HCT116 (cell line): ENCODE results near the gene LTBP1. TPM values are rescaled to one million over a fixed set of nuclear protein-coding genes. Genes with fewer than 3 reads are reported as not detected.

Source experiments
- ATAC-seq: fragments of 200-7000 bp; cut with Tn5 transposase; 2 replicates; pipeline ENCODE4 v1.9.1; 2020; ENCODE audit warnings: mild to moderate bottlenecking, moderate library complexity
- BruUV-seq: library from RNA; stranded (reverse); fragments of 400-500 nt; replicated peaks from 2 replicates; lab custom pipeline; 2021; lab: Mats Ljungman, UMichigan
- CTCF ChIA-PET: fragments of 300-600 bp; sonication (Branson Sonifier 250); formaldehyde crosslinking; loops from one replicate; lab custom pipeline; 2021; ENCODE audit warnings: antibody characterized with exemption; lab: Charles Lee
- POLR2A ChIA-PET: fragments of 300-600, 350-600 bp; sonication (Branson Sonifier 250); formaldehyde crosslinking; loops from one replicate; lab custom pipeline; 2021; ENCODE audit warnings: antibody characterized with exemption; lab: Charles Lee
- RAD21 ChIA-PET, 2 experiments: fragments of 300-600 bp; sonication (Branson Sonifier 250); formaldehyde crosslinking; loops; one replicate each; lab custom pipeline; 2023; ENCODE audit warnings: low total read pairs in 2 of 2; ENCODE audit not compliant: uncharacterized antibody in 2 of 2, unreplicated experiment in 2 of 2, low non-redundant PET in 1 of 2; lab: Charles Lee
- DNase-seq: peaks from one replicate; pipeline ENCODE4 v3.0.0-alpha.2; 2010; ENCODE audit warnings: low read depth, low spot score
- H2AFZ ChIP-seq: fragments of 200-600 bp; shearing (Covaris generic), sonication (generic); 2 replicates; pipeline ENCODE4 v1.6.1; 2017; ENCODE audit warnings: low read depth, mixed run types, mixed read lengths, antibody characterized with exemption, low read length; ENCODE audit not compliant: poor library complexity, severe bottlenecking
- H3K27ac ChIP-seq: 2 replicates; pipeline ENCODE4 v1.5.1; 2012; ENCODE audit warnings: low read depth, low read length
- H3K27me3 ChIP-seq: fragments of 200-600 bp; sonication (generic); 2 replicates; pipeline ENCODE4 v1.6.1; 2016; ENCODE audit warnings: mixed run types, low read length, mixed read lengths; ENCODE audit not compliant: insufficient read depth
- H3K36me3 ChIP-seq, 2 experiments: fragments of 200-500 bp in 1 of 2; fragments of 200-600 bp in 1 of 2; sonication (Bioruptor generic) in 1 of 2; sonication (generic) in 1 of 2; 2 replicates each; pipeline versions ENCODE4 v1.5.1 to v1.6.1; 2014 to 2016; ENCODE audit warnings: low read length in 2 of 2, inconsistent platforms in 1 of 2, mixed read lengths in 1 of 2, mixed run types in 1 of 2; ENCODE audit not compliant: insufficient read depth in 2 of 2, control insufficient read depth in 1 of 2
- H3K4me1 ChIP-seq, 2 experiments: fragments of 200-600 bp in 1 of 2; sonication (generic) in 1 of 2; 2 replicates each; pipeline versions ENCODE4 v1.5.1 to v1.6.1; 2012 to 2017; ENCODE audit warnings: low read length in 2 of 2, inconsistent platforms in 1 of 2, mild to moderate bottlenecking in 1 of 2, mixed read lengths in 1 of 2, mixed run types in 1 of 2, moderate library complexity in 1 of 2; ENCODE audit not compliant: insufficient read depth in 2 of 2, control insufficient read depth in 1 of 2
- H3K4me2 ChIP-seq: fragments of 200-600 bp; sonication (generic); 2 replicates; pipeline ENCODE4 v1.6.1; 2017; ENCODE audit warnings: mixed run types, low read length, mixed read lengths
- H3K4me3 ChIP-seq, 2 experiments: fragments of 200-600 bp in 1 of 2; sonication (generic) in 1 of 2; replicated peaks in 1 of 2; 2 replicates each; pipeline ENCODE4 v1.5.1; 2011 to 2016; ENCODE audit warnings: low read length in 2 of 2, control low read depth in 1 of 2, low read depth in 1 of 2, mild to moderate bottlenecking in 1 of 2, mixed read lengths in 1 of 2, mixed run types in 1 of 2
- H3K79me2 ChIP-seq: fragments of 200-600 bp; sonication (generic); 2 replicates; pipeline ENCODE4 v1.6.1; 2017; ENCODE audit warnings: mild to moderate bottlenecking, mixed run types, low read length, moderate library complexity, mixed read lengths; ENCODE audit not compliant: insufficient read depth
- H3K9ac ChIP-seq: fragments of 200-600 bp; sonication (generic); 2 replicates; pipeline ENCODE4 v1.6.1; 2016; ENCODE audit warnings: low read length, mixed read lengths
- H3K9me2 ChIP-seq: fragments of 200-600 bp; sonication (generic), shearing (Covaris generic); 2 replicates; pipeline ENCODE4 v1.6.1; 2017; ENCODE audit warnings: mixed run types, mild to moderate bottlenecking, moderate library complexity; ENCODE audit not compliant: insufficient read depth
- H3K9me3 ChIP-seq, 2 experiments: fragments of 200-500 bp in 1 of 2; fragments of 200-600 bp in 1 of 2; sonication (Bioruptor generic) in 1 of 2; sonication (generic) in 1 of 2; 2 replicates each; pipeline ENCODE4 v1.6.1; 2014 to 2017; ENCODE audit warnings: low read length in 2 of 2, mixed read lengths in 2 of 2, inconsistent platforms in 1 of 2, low read depth in 1 of 2, mild to moderate bottlenecking in 1 of 2, mixed run types in 1 of 2, moderate library complexity in 1 of 2; ENCODE audit not compliant: control insufficient read depth in 1 of 2, insufficient read depth in 1 of 2
- H4K20me1 ChIP-seq: fragments of 200-600 bp; sonication (generic), shearing (Covaris generic); 2 replicates; pipeline ENCODE4 v1.6.1; 2017; ENCODE audit warnings: mixed run types, mild to moderate bottlenecking, moderate library complexity; ENCODE audit not compliant: insufficient read depth
- CEBPB ChIP-seq: IDR thresholded peaks from 2 replicates; pipeline ENCODE4 v1.6.1; 2012; ENCODE audit warnings: low read depth
- EGR1 ChIP-seq: IDR thresholded peaks from 2 replicates; pipeline ENCODE4 v1.6.1; 2012; ENCODE audit warnings: low read depth
- ELF1 ChIP-seq: IDR thresholded peaks from 2 replicates; pipeline ENCODE4 v1.6.1; 2012; ENCODE audit warnings: low read depth, borderline replicate concordance
- EZH2 ChIP-seq: fragments of 200-600 bp; sonication (generic); IDR thresholded peaks from 2 replicates; pipeline ENCODE4 v1.6.1; 2017; ENCODE audit warnings: antibody characterized with exemption, mixed run types
- MAX ChIP-seq: IDR thresholded peaks from 2 replicates; pipeline ENCODE4 v1.6.1; 2012
- POLR2A ChIP-seq: IDR thresholded peaks from 2 replicates; pipeline ENCODE4 v1.7.0; 2011; ENCODE audit warnings: borderline replicate concordance; ENCODE audit not compliant: insufficient read depth, insufficient read length; ENCODE audit errors: extremely low read depth
- POLR2AphosphoS5 ChIP-seq: IDR thresholded peaks from 2 replicates; pipeline ENCODE4 v1.6.1; 2011; ENCODE audit warnings: mild to moderate bottlenecking, low read depth, low read length, moderate library complexity
- REST ChIP-seq: IDR thresholded peaks from 2 replicates; pipeline ENCODE4 v1.6.1; 2012; ENCODE audit warnings: low read depth
- SIN3A ChIP-seq: IDR thresholded peaks from 2 replicates; pipeline ENCODE4 v1.6.1; 2012; ENCODE audit warnings: low read depth
- SP1 ChIP-seq: IDR thresholded peaks from 2 replicates; pipeline ENCODE4 v1.6.1; 2012; ENCODE audit warnings: low read depth
- SRF ChIP-seq: IDR thresholded peaks from 2 replicates; pipeline ENCODE4 v1.6.1; 2012; ENCODE audit warnings: low read depth
- TCF7L2 ChIP-seq: IDR thresholded peaks from 2 replicates; pipeline ENCODE4 v1.7.0; 2011; ENCODE audit warnings: borderline replicate concordance, inconsistent platforms; ENCODE audit not compliant: insufficient read depth, insufficient read length; ENCODE audit errors: extremely low read depth
- YY1 ChIP-seq: IDR thresholded peaks from 2 replicates; pipeline ENCODE4 v1.6.1; 2011; ENCODE audit warnings: low read length, low read depth, moderate library complexity, mild to moderate bottlenecking; ENCODE audit not compliant: insufficient replicate concordance; ENCODE audit errors: extremely low read depth
- intact Hi-C: fragments of 100-400 bp; cut with micrococcal nuclease; formaldehyde crosslinking; loops from 2 replicates; pipeline ENCODE4 v1.10.0; 2022
- total RNA-seq: library from RNA; stranded (reverse); gene quantifications from one replicate; pipeline ENCODE4 v1.2.1, GENCODE V29; 2021; ENCODE audit not compliant: unreplicated experiment
- TF ChIP-seq, protein P1 (sequence below): IDR thresholded peaks from 2 replicates; pipeline ENCODE4 v1.6.1; 2012
- TF ChIP-seq, protein P2 (sequence below), 3 experiments: fragments of 200-600 bp in 1 of 3; sonication (generic) in 1 of 3; IDR thresholded peaks in 2 of 3; conservative IDR thresholded peaks in 1 of 3; 2 replicates each; pipeline ENCODE4 v1.5.1; 2012 to 2017; ENCODE audit warnings: low read depth in 2 of 3, low read length in 2 of 3, antibody characterized with exemption in 1 of 3, borderline replicate concordance in 1 of 3, control low read depth in 1 of 3, mild to moderate bottlenecking in 1 of 3, mixed read lengths in 1 of 3, mixed run types in 1 of 3, moderate library complexity in 1 of 3; ENCODE audit not compliant: insufficient read depth in 1 of 3

Gene LTBP1
- total RNA-seq, 1 experiment from 2014 or later, result 5.1 TPM

DNA sequence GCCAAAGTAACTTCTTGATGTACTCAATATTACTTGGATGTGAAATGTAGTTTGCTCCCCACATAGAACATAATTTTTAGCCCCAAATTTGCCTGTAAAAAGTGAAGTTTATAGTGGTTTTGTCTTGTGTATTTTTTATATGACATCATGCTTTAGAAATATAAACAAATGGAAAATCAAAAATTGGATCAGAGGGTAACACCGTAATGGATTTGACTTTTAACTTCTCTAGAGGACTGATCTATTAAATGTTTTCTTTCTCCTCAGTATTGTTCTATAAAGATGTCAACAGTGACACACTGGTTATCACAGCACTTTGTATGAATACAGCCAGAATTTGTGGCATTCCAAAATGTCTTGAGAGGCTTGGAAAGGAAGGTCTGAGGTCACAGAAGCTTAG lies 484.1 kb downstream of the LTBP1 start:
- H3K9me2 ChIP-seq, result no peaks in the 10 kb centered on the region
- no peak overlapping the region for H2AFZ ChIP-seq
- H3K27ac ChIP-seq, result no peak overlapping the region
- H3K9me3 ChIP-seq, result no peaks in the 10 kb centered on the region
- H3K36me3 ChIP-seq, result no peaks in the 10 kb centered on the region
- ATAC-seq (no peak), DNase-seq (no peak)
- no peaks in the 10 kb centered on the region for H3K79me2 ChIP-seq
- ChIA-PET POLR2A (no interaction called here), RAD21 (interaction anchor here in 1 of 2 experiments (0.5 kb wide), 1 partner anchor 35 kb away, joined by 4 read pairs; no protein-coding TSS in a partner anchor), CTCF (interaction anchor here (2.3 to 2.6 kb wide), 2 partner anchors 11 to 35 kb away, joined by 4 to 8 read pairs; no protein-coding TSS in a partner anchor)
- no peak overlapping the region for H3K4me3 ChIP-seq
- H3K9ac ChIP-seq, result no peak overlapping the region
- TF ChIP-seq TCF7L2 (no peak), SP1 (no peak), YY1 (no peak), ELF1 (no peak)
- BruUV-seq, result no TSS peak
- H3K27me3 ChIP-seq, result no peaks in the 10 kb centered on the region
- intact Hi-C loops, result no loop called here
- H3K4me2 ChIP-seq, result no peak overlapping the region
- H4K20me1 ChIP-seq, result no peaks in the 10 kb centered on the region
- H3K4me1 ChIP-seq, result peaks cover 0 to 14% of the 10 kb centered on the region in 2 experiments; a peak in 1 of 4 replicates

DNA sequence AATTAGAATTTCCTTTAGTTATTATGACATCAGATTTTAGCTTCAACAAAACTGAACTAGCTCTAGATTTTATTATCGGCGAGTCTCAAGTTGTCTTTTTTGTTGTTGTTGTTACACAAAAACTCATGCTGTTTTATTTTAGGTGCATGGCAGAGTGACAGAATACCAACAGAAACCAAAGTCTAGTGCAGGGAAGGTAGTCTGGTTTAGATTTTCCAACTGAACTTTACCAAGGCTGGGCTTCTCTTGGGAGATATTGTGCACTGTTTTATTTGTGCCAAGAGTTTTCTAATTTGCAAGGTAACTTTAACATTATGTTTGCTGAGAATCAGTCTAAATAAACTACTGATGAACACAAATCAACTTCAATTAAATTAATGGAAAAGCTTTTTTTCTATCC lies 486.1 kb downstream of the LTBP1 start:
- DNase-seq (no peak), ATAC-seq (no peak)
- Histone ChIP-seq H3K27ac (no peak overlapping the region), H4K20me1 (no peaks in the 10 kb centered on the region), H2AFZ (no peak overlapping the region), H3K4me1 (no peaks in the 10 kb centered on the region), H3K79me2 (no peaks in the 10 kb centered on the region), H3K4me3 (no peak overlapping the region), H3K9me2 (no peaks in the 10 kb centered on the region), H3K9ac (no peak overlapping the region), H3K9me3 (no peaks in the 10 kb centered on the region), H3K4me2 (no peak overlapping the region), H3K27me3 (no peaks in the 10 kb centered on the region), H3K36me3 (no peaks in the 10 kb centered on the region)
- intact Hi-C loops, result no loop called here
- ChIA-PET CTCF (interaction anchor here (1.0 to 2.6 kb wide), 4 partner anchors 9 to 150 kb away, joined by 3 to 8 read pairs (median 6); no protein-coding TSS in a partner anchor), RAD21 (no interaction called here), POLR2A (no interaction called here)
- no TSS peak for BruUV-seq
- TF ChIP-seq ELF1, result no peak
- TF ChIP-seq REST, result no peak
- no peak for TF ChIP-seq POLR2AphosphoS5
- TF ChIP-seq EGR1, result no peak
- TF ChIP-seq SIN3A, result no peak
- TF ChIP-seq CEBPB, result no peak
- no peak for TF ChIP-seq MAX
- no peak for TF ChIP-seq EZH2
- no peak for TF ChIP-seq POLR2A
- TF ChIP-seq, protein P1, sequence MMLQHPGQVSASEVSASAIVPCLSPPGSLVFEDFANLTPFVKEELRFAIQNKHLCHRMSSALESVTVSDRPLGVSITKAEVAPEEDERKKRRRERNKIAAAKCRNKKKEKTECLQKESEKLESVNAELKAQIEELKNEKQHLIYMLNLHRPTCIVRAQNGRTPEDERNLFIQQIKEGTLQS, result no peak
- TF ChIP-seq, protein P2, sequence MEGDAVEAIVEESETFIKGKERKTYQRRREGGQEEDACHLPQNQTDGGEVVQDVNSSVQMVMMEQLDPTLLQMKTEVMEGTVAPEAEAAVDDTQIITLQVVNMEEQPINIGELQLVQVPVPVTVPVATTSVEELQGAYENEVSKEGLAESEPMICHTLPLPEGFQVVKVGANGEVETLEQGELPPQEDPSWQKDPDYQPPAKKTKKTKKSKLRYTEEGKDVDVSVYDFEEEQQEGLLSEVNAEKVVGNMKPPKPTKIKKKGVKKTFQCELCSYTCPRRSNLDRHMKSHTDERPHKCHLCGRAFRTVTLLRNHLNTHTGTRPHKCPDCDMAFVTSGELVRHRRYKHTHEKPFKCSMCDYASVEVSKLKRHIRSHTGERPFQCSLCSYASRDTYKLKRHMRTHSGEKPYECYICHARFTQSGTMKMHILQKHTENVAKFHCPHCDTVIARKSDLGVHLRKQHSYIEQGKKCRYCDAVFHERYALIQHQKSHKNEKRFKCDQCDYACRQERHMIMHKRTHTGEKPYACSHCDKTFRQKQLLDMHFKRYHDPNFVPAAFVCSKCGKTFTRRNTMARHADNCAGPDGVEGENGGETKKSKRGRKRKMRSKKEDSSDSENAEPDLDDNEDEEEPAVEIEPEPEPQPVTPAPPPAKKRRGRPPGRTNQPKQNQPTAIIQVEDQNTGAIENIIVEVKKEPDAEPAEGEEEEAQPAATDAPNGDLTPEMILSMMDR (IDR thresholded peaks at IDR 0.05 in 2 of 3, conservative IDR thresholded peaks at IDR 0.05 in 1 of 3; ENCODE audit: borderline replicate concordance in 1 of 3, insufficient read depth in 1 of 3, low read depth in 2 of 3, low read length in 2 of 3), result no peak
- no peak for TF ChIP-seq SRF
